IMR-90 (cell line): ENCODE measurements around the gene LCE2C. TPM values are rescaled to one million over a fixed set of nuclear protein-coding genes. Genes with fewer than 3 reads are reported as not detected.

Source experiments
- ATAC-seq: fragments of 200-7000 bp; cut with Tn5 transposase; 2 replicates; pipeline ENCODE4 v1.9.1; 2020; ENCODE audit warnings: low read depth, mild to moderate bottlenecking, moderate library complexity
- BruUV-seq: library from RNA; stranded (reverse); fragments of 400-500 nt; replicated peaks from 2 replicates; lab custom pipeline; 2021; lab: Mats Ljungman, UMichigan
- CTCF ChIA-PET: fragments of 300-600 bp; formaldehyde crosslinking; extraction: SDS; loops from one replicate; lab custom pipeline; 2021; ENCODE audit warnings: antibody characterized with exemption; lab: Yijun Ruan, JAX
- POLR2A ChIA-PET: fragments of 300-600 bp; sonication (Branson Sonifier 250); formaldehyde crosslinking; loops from one replicate; lab custom pipeline; 2022; ENCODE audit warnings: antibody characterized with exemption; ENCODE audit not compliant: unreplicated experiment; lab: Charles Lee
- DNase-seq: peaks from one replicate; pipeline ENCODE4 v3.0.0; 2013
- H2AFZ ChIP-seq: replicated peaks from 2 replicates; pipeline ENCODE3; 2013; ENCODE audit warnings: low read length, mild to moderate bottlenecking; ENCODE audit not compliant: poor library complexity
- H2AK5ac ChIP-seq: 2 replicates; pipeline ENCODE4 v1.6.1; 2013; ENCODE audit warnings: low read depth, low read length, inconsistent platforms
- H2AK9ac ChIP-seq: replicated peaks from 2 replicates; pipeline ENCODE3; 2013; ENCODE audit warnings: mild to moderate bottlenecking, low read depth, low read length, moderate library complexity; ENCODE audit not compliant: poor library complexity
- H2BK120ac ChIP-seq: 2 replicates; pipeline ENCODE4 v1.6.1; 2013; ENCODE audit warnings: low read depth, low read length, inconsistent platforms
- H2BK15ac ChIP-seq: 3 replicates; pipeline ENCODE4 v1.6.1; 2013; ENCODE audit warnings: low read depth, low read length, inconsistent platforms
- H2BK20ac ChIP-seq: 2 replicates; pipeline ENCODE4 v1.6.1; 2013; ENCODE audit warnings: low read depth, mild to moderate bottlenecking, inconsistent platforms, low read length, moderate library complexity
- H2BK5ac ChIP-seq: 2 replicates; pipeline ENCODE4 v1.6.1; 2013; ENCODE audit warnings: mild to moderate bottlenecking, low read depth, low read length, inconsistent platforms; ENCODE audit not compliant: poor library complexity, severe bottlenecking
- H3K14ac ChIP-seq: replicated peaks from 2 replicates; pipeline ENCODE4 v1.6.1; 2013; ENCODE audit warnings: low read depth, low read length, inconsistent platforms
- H3K18ac ChIP-seq: 2 replicates; pipeline ENCODE4 v1.6.1; 2013; ENCODE audit warnings: low read depth, low read length, control low read depth
- H3K23ac ChIP-seq: 2 replicates; pipeline ENCODE4 v1.6.1; 2013; ENCODE audit warnings: low read depth, low read length, inconsistent platforms
- H3K27ac ChIP-seq: 2 replicates; pipeline ENCODE4 v1.5.1; 2013; ENCODE audit warnings: mild to moderate bottlenecking, control low read depth, low read length; ENCODE audit not compliant: insufficient read depth
- H3K27me3 ChIP-seq: 2 replicates; pipeline ENCODE4 v1.6.1; 2013; ENCODE audit warnings: low read length; ENCODE audit not compliant: control insufficient read depth, insufficient read depth
- H3K36me3 ChIP-seq: 2 replicates; pipeline ENCODE4 v1.6.1; 2013; ENCODE audit warnings: low read length, mixed read lengths; ENCODE audit not compliant: control insufficient read depth, insufficient read depth
- H3K4ac ChIP-seq: 2 replicates; pipeline ENCODE4 v1.6.1; 2013; ENCODE audit warnings: low read depth, low read length, inconsistent platforms
- H3K4me1 ChIP-seq: 2 replicates; pipeline ENCODE4 v1.6.1; 2013; ENCODE audit warnings: low read length, mixed read lengths; ENCODE audit not compliant: control insufficient read depth, insufficient read depth
- H3K4me2 ChIP-seq: 2 replicates; pipeline ENCODE4 v1.6.1; 2013; ENCODE audit warnings: low read depth, mild to moderate bottlenecking, control low read depth, low read length, moderate library complexity
- H3K4me3 ChIP-seq: 2 replicates; pipeline ENCODE4 v1.5.1; 2013; ENCODE audit warnings: low read depth, mild to moderate bottlenecking, control low read depth, low read length, moderate library complexity; ENCODE audit not compliant: insufficient read depth
- H3K56ac ChIP-seq: 2 replicates; pipeline ENCODE4 v1.6.1; 2013; ENCODE audit warnings: low read length, inconsistent platforms; ENCODE audit not compliant: insufficient read depth; ENCODE audit errors: extremely low read depth
- H3K79me1 ChIP-seq, 2 experiments: 2 replicates each; pipeline ENCODE4 v1.6.1; 2013; ENCODE audit warnings: low read length in 2 of 2, inconsistent platforms in 1 of 2, low read depth in 1 of 2
- H3K9ac ChIP-seq: 2 replicates; pipeline ENCODE4 v1.6.1; 2013; ENCODE audit warnings: low read depth, low read length, control low read depth
- H3K9me1 ChIP-seq: 2 replicates; pipeline ENCODE4 v1.6.1; 2013; ENCODE audit warnings: low read length, inconsistent platforms; ENCODE audit not compliant: insufficient read depth
- H3K9me3 ChIP-seq: 2 replicates; pipeline ENCODE4 v1.6.1; 2013; ENCODE audit warnings: low read length; ENCODE audit not compliant: control insufficient read depth, insufficient read depth
- H4K20me1 ChIP-seq: 2 replicates; pipeline ENCODE4 v1.6.1; 2013; ENCODE audit warnings: low read length, inconsistent platforms; ENCODE audit not compliant: insufficient read depth
- H4K5ac ChIP-seq: 2 replicates; pipeline ENCODE4 v1.6.1; 2013; ENCODE audit warnings: mild to moderate bottlenecking, low read depth, low read length, control low read depth
- H4K8ac ChIP-seq, 2 experiments: 2 replicates each; pipeline ENCODE4 v1.6.1; 2013; ENCODE audit warnings: low read depth in 2 of 2, low read length in 2 of 2, control low read depth in 1 of 2, inconsistent platforms in 1 of 2
- H4K91ac ChIP-seq: 2 replicates; pipeline ENCODE4 v1.6.1; 2013; ENCODE audit warnings: low read depth, low read length, inconsistent platforms; ENCODE audit not compliant: insufficient read depth
- BHLHE40 ChIP-seq: fragments of 150-350 bp; IDR thresholded peaks from 2 replicates; pipeline ENCODE4 v1.6.1; 2016; ENCODE audit warnings: mild to moderate bottlenecking, low read depth, low read length
- CEBPB ChIP-seq: IDR thresholded peaks from 2 replicates; pipeline ENCODE4 v1.6.1; 2012; ENCODE audit warnings: low read depth, low read length, improper control_type of control experiment
- CHD1 ChIP-seq: IDR thresholded peaks from 2 replicates; pipeline ENCODE4 v1.6.1; 2012; ENCODE audit warnings: low read depth, low read length, improper control_type of control experiment
- FOS ChIP-seq: fragments of 150-350 bp; IDR thresholded peaks from 2 replicates; pipeline ENCODE4 v1.6.1; 2016; ENCODE audit warnings: low read depth, low read length
- MAFK ChIP-seq: IDR thresholded peaks from 2 replicates; pipeline ENCODE4 v1.6.1; 2012; ENCODE audit warnings: low read depth, low read length, improper control_type of control experiment
- MXI1 ChIP-seq: IDR thresholded peaks from 2 replicates; pipeline ENCODE4 v1.6.1; 2012; ENCODE audit warnings: low read depth, mild to moderate bottlenecking, low read length, moderate library complexity, borderline replicate concordance
- POLR2A ChIP-seq: IDR thresholded peaks from 2 replicates; pipeline ENCODE4 v1.6.1; 2012; ENCODE audit warnings: mild to moderate bottlenecking, low read depth, low read length
- RAD21 ChIP-seq: IDR thresholded peaks from 2 replicates; pipeline ENCODE4 v1.6.1; 2012; ENCODE audit warnings: low read length, improper control_type of control experiment
- RCOR1 ChIP-seq: IDR thresholded peaks from 2 replicates; pipeline ENCODE4 v1.6.1; 2012; ENCODE audit warnings: mild to moderate bottlenecking, low read length, improper control_type of control experiment; ENCODE audit not compliant: insufficient replicate concordance
- RFX5 ChIP-seq: IDR thresholded peaks from 2 replicates; pipeline ENCODE4 v1.8.0; 2012; ENCODE audit warnings: low read depth, mild to moderate bottlenecking, low read length, moderate library complexity
- WGBS, 2 experiments: methylation state at CpG; one replicate each; pipeline versions ENCODE4 v1.1.5 to v1.1.7; 2013; ENCODE audit warnings: missing lambda C conversion rate in 2 of 2; ENCODE audit not compliant: insufficient read length in 1 of 2; ENCODE audit errors: extremely low coverage in 2 of 2; 5-methylcytosine and 5-hydroxymethylcytosine counted together
- dilution Hi-C: fragments of 300-500 bp; cut with HindIII; formaldehyde crosslinking; loops from one replicate; pipeline ENCODE4 v1.14.3; 2018; ENCODE audit warnings: low sequenced_read_pairs; ENCODE audit not compliant: unreplicated experiment
- in situ Hi-C: fragments of 300-500 bp; cut with MboI; formaldehyde crosslinking; loops from 3 replicates; pipeline ENCODE4 v1.14.3; 2019; ENCODE audit warnings: low sequenced_read_pairs, inconsistent platforms, mixed read lengths
- intact Hi-C: fragments of 100-400 bp; cut with micrococcal nuclease; formaldehyde crosslinking; loops from 2 replicates; pipeline ENCODE4 v1.10.0; 2022
- polyA plus RNA-seq, 3 experiments: library from polyadenylated mRNA; depleted of rRNA; stranded (reverse); fragments of >200 nt; gene quantifications; 2 replicates each; pipeline ENCODE4 v1.2.3, GENCODE V29; 2012; ENCODE audit warnings: low replicate concordance in 1 of 3
- total RNA-seq: library from RNA; depleted of rRNA; stranded (reverse); fragments of >200 nt; gene quantifications from 2 replicates; pipeline ENCODE4 v1.2.3, GENCODE V29; 2012
- TF ChIP-seq, protein P1 (sequence below): fragments of 150-350 bp; IDR thresholded peaks from 2 replicates; pipeline ENCODE4 v1.6.1; 2017; ENCODE audit warnings: mild to moderate bottlenecking, antibody characterized with exemption, low read length, low read depth
- TF ChIP-seq, protein P2 (sequence below): conservative IDR thresholded peaks from 2 replicates; pipeline ENCODE4 v1.5.1; 2012; ENCODE audit warnings: mild to moderate bottlenecking, low read depth, low read length, improper control_type of control experiment

The LCE2C gene
- total and polyA plus RNA-seq, 2 of the 4 experiments (the other 2 are of a cell fraction), result not detected

DNA sequence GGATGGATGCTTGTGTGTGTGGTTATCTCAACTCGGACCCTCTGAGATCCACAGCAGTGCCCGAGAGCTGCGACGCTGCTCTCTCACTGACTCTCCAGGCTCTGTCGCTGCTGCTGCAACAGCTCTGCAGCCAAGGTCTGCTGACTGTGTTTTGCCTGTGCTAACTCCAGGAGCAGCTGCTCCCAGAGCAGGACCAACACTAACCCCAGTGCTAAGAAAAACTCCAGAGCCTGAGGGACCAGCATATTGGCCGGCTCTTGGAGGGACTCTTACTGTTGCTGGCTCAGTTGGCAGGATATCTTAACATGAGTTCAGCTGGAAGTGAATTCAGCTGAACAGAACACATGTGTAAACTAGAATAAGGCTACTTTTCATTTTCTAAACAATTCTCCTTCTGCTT, 4.4 kb downstream of the LCE2C start:
- Histone ChIP-seq H3K9ac (no peak overlapping the region), H4K91ac (no peak overlapping the region), H3K27me3 (peaks cover 1% of the 10 kb centered on the region; the same call in 1 of the 2 replicates), H2AK9ac (no peak overlapping the region), H3K23ac (no peak overlapping the region), H2BK15ac (no peak overlapping the region), H3K9me3 (no peaks in the 10 kb centered on the region), H3K4me3 (no peak overlapping the region), H4K5ac (no peak overlapping the region), H3K4me2 (no peak overlapping the region), H4K20me1 (no peaks in the 10 kb centered on the region), H2BK120ac (no peak overlapping the region), H3K36me3 (no peaks in the 10 kb centered on the region), H3K4me1 (no peaks in the 10 kb centered on the region), H3K27ac (no peak overlapping the region), H3K4ac (no peak overlapping the region), H2AK5ac (no peak overlapping the region), H3K56ac (no peak overlapping the region), H3K9me1 (no peaks in the 10 kb centered on the region), H3K14ac (no peak overlapping the region), H3K18ac (no peak overlapping the region), H2BK5ac (no peak overlapping the region), H4K8ac (no peak overlapping the region), H3K79me1 (no peaks in the 10 kb centered on the region), H2AFZ (no peak overlapping the region), H2BK20ac (no peak overlapping the region)
- dilution Hi-C loops (no loop called here), in situ Hi-C loops (no loop called here), intact Hi-C loops (no loop called here)
- ATAC-seq (no peak), DNase-seq (no peak)
- CTCF ChIA-PET, result no interaction called here
- BruUV-seq, result no TSS peak
- POLR2A ChIA-PET, result no interaction called here
- WGBS, 2 experiments, result 68% methylated on average over 5 of the region's 6 CpGs; no CpG with 5 or more reads in 1 of the 2 experiments
- no peak for TF ChIP-seq RFX5
- no peak for TF ChIP-seq POLR2A
- TF ChIP-seq MAFK, result no peak
- no peak for TF ChIP-seq CHD1
- no peak for TF ChIP-seq RAD21
- TF ChIP-seq, protein P1, sequence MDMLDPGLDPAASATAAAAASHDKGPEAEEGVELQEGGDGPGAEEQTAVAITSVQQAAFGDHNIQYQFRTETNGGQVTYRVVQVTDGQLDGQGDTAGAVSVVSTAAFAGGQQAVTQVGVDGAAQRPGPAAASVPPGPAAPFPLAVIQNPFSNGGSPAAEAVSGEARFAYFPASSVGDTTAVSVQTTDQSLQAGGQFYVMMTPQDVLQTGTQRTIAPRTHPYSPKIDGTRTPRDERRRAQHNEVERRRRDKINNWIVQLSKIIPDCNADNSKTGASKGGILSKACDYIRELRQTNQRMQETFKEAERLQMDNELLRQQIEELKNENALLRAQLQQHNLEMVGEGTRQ, result no peak
- TF ChIP-seq, protein P2, sequence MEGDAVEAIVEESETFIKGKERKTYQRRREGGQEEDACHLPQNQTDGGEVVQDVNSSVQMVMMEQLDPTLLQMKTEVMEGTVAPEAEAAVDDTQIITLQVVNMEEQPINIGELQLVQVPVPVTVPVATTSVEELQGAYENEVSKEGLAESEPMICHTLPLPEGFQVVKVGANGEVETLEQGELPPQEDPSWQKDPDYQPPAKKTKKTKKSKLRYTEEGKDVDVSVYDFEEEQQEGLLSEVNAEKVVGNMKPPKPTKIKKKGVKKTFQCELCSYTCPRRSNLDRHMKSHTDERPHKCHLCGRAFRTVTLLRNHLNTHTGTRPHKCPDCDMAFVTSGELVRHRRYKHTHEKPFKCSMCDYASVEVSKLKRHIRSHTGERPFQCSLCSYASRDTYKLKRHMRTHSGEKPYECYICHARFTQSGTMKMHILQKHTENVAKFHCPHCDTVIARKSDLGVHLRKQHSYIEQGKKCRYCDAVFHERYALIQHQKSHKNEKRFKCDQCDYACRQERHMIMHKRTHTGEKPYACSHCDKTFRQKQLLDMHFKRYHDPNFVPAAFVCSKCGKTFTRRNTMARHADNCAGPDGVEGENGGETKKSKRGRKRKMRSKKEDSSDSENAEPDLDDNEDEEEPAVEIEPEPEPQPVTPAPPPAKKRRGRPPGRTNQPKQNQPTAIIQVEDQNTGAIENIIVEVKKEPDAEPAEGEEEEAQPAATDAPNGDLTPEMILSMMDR, result no peak
- no peak for TF ChIP-seq BHLHE40
- TF ChIP-seq CEBPB, result no peak
- TF ChIP-seq FOS, result no peak
- TF ChIP-seq MXI1, result no peak
- no peak for TF ChIP-seq RCOR1
